Mesodermal cell (in vitro differentiated cells): ENCODE measurements around the gene CDC42.
"Not testable (repeated sequence)": the region's sequence is repeated elsewhere in the genome, so short reads cannot be mapped to it uniquely, and the experiment has no call there.

Experiments used
- H3K27ac ChIP-seq: 2 replicates; pipeline ENCODE4 v1.7.0; 2013; ENCODE audit warnings: mild to moderate bottlenecking, low read depth, low read length, moderate library complexity; ENCODE audit not compliant: severe bottlenecking
- H3K36me3 ChIP-seq: 2 replicates; pipeline ENCODE4 v1.7.1; 2013; ENCODE audit warnings: mild to moderate bottlenecking, low read length, moderate library complexity; ENCODE audit not compliant: control insufficient read depth, insufficient read depth
- H3K4me1 ChIP-seq: one replicate; pipeline ENCODE4 v1.7.1; 2013; ENCODE audit warnings: mild to moderate bottlenecking, low read length; ENCODE audit not compliant: insufficient read depth, control insufficient read depth, poor library complexity, severe bottlenecking
- H3K4me3 ChIP-seq: 2 replicates; pipeline ENCODE4 v1.7.0; 2013; ENCODE audit warnings: low read length, control low read depth, mild to moderate bottlenecking; ENCODE audit not compliant: insufficient read depth, poor library complexity, severe bottlenecking; ENCODE audit errors: extremely low read depth
- H3K9me3 ChIP-seq: 2 replicates; pipeline ENCODE4 v1.7.1; 2013; ENCODE audit warnings: mild to moderate bottlenecking, low read length, moderate library complexity; ENCODE audit not compliant: control insufficient read depth
- WGBS, 2 experiments: methylation state at CpG; one replicate each; pipeline ENCODE4 v1.1.5; 2013; ENCODE audit warnings: missing lambda C conversion rate in 2 of 2; ENCODE audit not compliant: insufficient coverage in 2 of 2; 5-methylcytosine and 5-hydroxymethylcytosine counted together

CDC42 gene

GRCh38 chr1:22018583-22019559 lies 33.6 kb upstream of the CDC42 start:
- H3K27ac ChIP-seq = peak overlapping the region; percentile 59
- 74 to 76% methylated on average over 8 to 9 of the region's 10 CpGs for WGBS, 2 experiments
- H3K4me3 ChIP-seq = no peak overlapping the region

GRCh38 chr1:22021061-22021460 lies 31.4 kb upstream of the CDC42 start:
- no peaks in the 10 kb centered on the region for H3K9me3 ChIP-seq
- peaks cover 16% of the 10 kb centered on the region for H3K4me1 ChIP-seq
- no peak overlapping the region for H3K27ac ChIP-seq
- H3K36me3 ChIP-seq = no peaks in the 10 kb centered on the region
- no peak overlapping the region for H3K4me3 ChIP-seq
- 95 to 100% methylated on average over 2 to 3 of the region's 6 CpGs for WGBS, 2 experiments

More at GRCh38 chr1:22018583-22019559, 33.6 kb upstream of the CDC42 start:
- peaks cover 9% of the 10 kb centered on the region for H3K4me1 ChIP-seq
- no peaks in the 10 kb centered on the region for H3K9me3 ChIP-seq
- H3K36me3 ChIP-seq = no peaks in the 10 kb centered on the region

GRCh38 chr1:22024485-22025367 lies 27.8 kb upstream of the CDC42 start:
- Histone ChIP-seq H3K27ac (peak overlapping the region; percentile 97), H3K36me3 (no peaks in the 10 kb centered on the region), H3K4me1 (peaks cover 10% of the 10 kb centered on the region), H3K4me3 (peak overlapping the region; percentile 73), H3K9me3 (no peaks in the 10 kb centered on the region)
- 30 to 33% methylated on average over 33 of the region's 33 CpGs for WGBS, 2 experiments

GRCh38 chr1:22025368-22026155 lies 26.9 kb upstream of the CDC42 start:
- H3K36me3 ChIP-seq = no peaks in the 10 kb centered on the region
- no peaks in the 10 kb centered on the region for H3K9me3 ChIP-seq
- WGBS, 2 experiments = 0 to 2% methylated on average over 18 to 21 of the region's 42 CpGs
- H3K27ac ChIP-seq = peak overlapping the region; percentile 97
- H3K4me1 ChIP-seq = peaks cover 10% of the 10 kb centered on the region
- peak overlapping the region; percentile 73 for H3K4me3 ChIP-seq

GRCh38 chr1:22026924-22027289 lies 25.6 kb upstream of the CDC42 start:
- WGBS, 2 experiments = 97% methylated on average over 3 of the region's 3 CpGs
- Histone ChIP-seq H3K4me3 (no peak overlapping the region), H3K36me3 (no peaks in the 10 kb centered on the region)

GRCh38 chr1:22030057-22030456 lies 22.5 kb upstream of the CDC42 start:
- 96 to 98% methylated on average over 4 of the region's 4 CpGs for WGBS, 2 experiments
- Histone ChIP-seq H3K27ac (no peak overlapping the region), H3K4me3 (no peak overlapping the region), H3K36me3 (no peaks in the 10 kb centered on the region), H3K4me1 (peaks cover 4% of the 10 kb centered on the region), H3K9me3 (no peaks in the 10 kb centered on the region)

More at GRCh38 chr1:22026924-22027289, 25.6 kb upstream of the CDC42 start:
- Histone ChIP-seq H3K4me1 (peaks cover 14% of the 10 kb centered on the region), H3K27ac (no peak overlapping the region), H3K9me3 (no peaks in the 10 kb centered on the region)

GRCh38 chr1:22030473-22030872 lies 22.0 kb upstream of the CDC42 start:
- Histone ChIP-seq H3K9me3 (no peaks in the 10 kb centered on the region), H3K36me3 (no peaks in the 10 kb centered on the region), H3K4me3 (no peak overlapping the region), H3K4me1 (peaks cover 4% of the 10 kb centered on the region), H3K27ac (peak overlapping the region; percentile 5)
- WGBS, 2 experiments = 90 to 95% methylated on average over 2 to 3 of the region's 3 CpGs

- no peak overlapping the region for H3K4me3 ChIP-seq
- peaks cover 4% of the 10 kb centered on the region for H3K4me1 ChIP-seq
- no peaks in the 10 kb centered on the region for H3K36me3 ChIP-seq
- H3K27ac ChIP-seq = peak overlapping the region; percentile 82
- WGBS, 2 experiments = 78 to 91% methylated on average over 4 to 7 of the region's 8 CpGs
- no peaks in the 10 kb centered on the region for H3K9me3 ChIP-seq
These were observed 21.1 kb upstream of the CDC42 start for GRCh38 chr1:22031214-22031962.

- not testable (repeated sequence) for H3K4me3 ChIP-seq, H3K9me3 ChIP-seq, H3K4me1 ChIP-seq, H3K36me3 ChIP-seq, H3K27ac ChIP-seq
- 83 to 85% methylated on average over 4 of the region's 5 CpGs for WGBS, 2 experiments
These were observed 17.7 kb upstream of the CDC42 start for GRCh38 chr1:22034834-22035233.
